ENCODE data around the gene C1orf185. TPM values are rescaled to one million over a fixed set of nuclear protein-coding genes. Genes with fewer than 3 reads are reported as not detected.

C1orf185 gene
- total RNA-seq, 1 donor from 2014 or later = not detected

DNA sequence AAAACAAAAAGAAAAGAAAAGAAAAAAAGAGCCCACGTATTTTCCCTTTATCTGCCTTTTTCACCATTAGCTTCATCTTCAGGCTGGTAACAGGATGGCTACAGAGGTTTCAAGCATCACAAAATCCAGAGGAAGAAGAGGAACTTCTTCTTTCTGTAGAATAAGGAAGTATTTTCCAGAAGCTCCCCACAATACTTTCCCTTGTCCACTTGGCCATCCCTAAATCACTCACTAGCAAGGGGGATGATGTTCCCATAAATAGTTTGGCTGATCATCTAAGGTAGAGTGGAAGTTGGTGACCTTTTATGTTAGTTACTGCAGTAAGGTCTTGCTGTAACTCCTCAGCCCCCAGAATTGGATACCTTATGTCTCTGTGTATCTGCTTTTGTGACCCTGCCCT lies 88.9 kb downstream of the C1orf185 start:
- no peak overlapping the region for H3K27ac ChIP-seq
- no peaks in the 10 kb centered on the region for H3K9me3 ChIP-seq
- intact Hi-C loops (cut with DNase I) = no loop called here
- H3K36me3 ChIP-seq = no peaks in the 10 kb centered on the region
- TF ChIP-seq, protein P1, sequence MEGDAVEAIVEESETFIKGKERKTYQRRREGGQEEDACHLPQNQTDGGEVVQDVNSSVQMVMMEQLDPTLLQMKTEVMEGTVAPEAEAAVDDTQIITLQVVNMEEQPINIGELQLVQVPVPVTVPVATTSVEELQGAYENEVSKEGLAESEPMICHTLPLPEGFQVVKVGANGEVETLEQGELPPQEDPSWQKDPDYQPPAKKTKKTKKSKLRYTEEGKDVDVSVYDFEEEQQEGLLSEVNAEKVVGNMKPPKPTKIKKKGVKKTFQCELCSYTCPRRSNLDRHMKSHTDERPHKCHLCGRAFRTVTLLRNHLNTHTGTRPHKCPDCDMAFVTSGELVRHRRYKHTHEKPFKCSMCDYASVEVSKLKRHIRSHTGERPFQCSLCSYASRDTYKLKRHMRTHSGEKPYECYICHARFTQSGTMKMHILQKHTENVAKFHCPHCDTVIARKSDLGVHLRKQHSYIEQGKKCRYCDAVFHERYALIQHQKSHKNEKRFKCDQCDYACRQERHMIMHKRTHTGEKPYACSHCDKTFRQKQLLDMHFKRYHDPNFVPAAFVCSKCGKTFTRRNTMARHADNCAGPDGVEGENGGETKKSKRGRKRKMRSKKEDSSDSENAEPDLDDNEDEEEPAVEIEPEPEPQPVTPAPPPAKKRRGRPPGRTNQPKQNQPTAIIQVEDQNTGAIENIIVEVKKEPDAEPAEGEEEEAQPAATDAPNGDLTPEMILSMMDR (IDR thresholded peaks at IDR 0.05) = no peak
- no peaks in the 10 kb centered on the region for H3K4me1 ChIP-seq
- H3K4me3 ChIP-seq = no peak overlapping the region
- DNase-seq (no peak), ATAC-seq (peak; percentile 41)
- no peaks in the 10 kb centered on the region for H3K27me3 ChIP-seq

GRCh38 chr1:51192213-51192843 lies 90.3 kb downstream of the C1orf185 start:
- Histone ChIP-seq H3K4me1 (no peaks in the 10 kb centered on the region), H3K27me3 (no peaks in the 10 kb centered on the region), H3K4me3 (no peak overlapping the region), H3K27ac (no peak overlapping the region), H3K9me3 (no peaks in the 10 kb centered on the region), H3K36me3 (no peaks in the 10 kb centered on the region)
- peak; percentile 90 for ATAC-seq
- DNase-seq = no peak
- TF ChIP-seq, protein P1 (IDR thresholded peaks at IDR 0.05) = peak; percentile 90
- intact Hi-C loops (cut with DNase I) = no loop called here

- no peak overlapping the region for H3K27ac ChIP-seq
- TF ChIP-seq, protein P1 (IDR thresholded peaks at IDR 0.05) = no peak
- H3K4me3 ChIP-seq = no peak overlapping the region
- DNase-seq (no peak), ATAC-seq (no peak)
- H3K36me3 ChIP-seq = no peaks in the 10 kb centered on the region
- H3K4me1 ChIP-seq = no peaks in the 10 kb centered on the region
- H3K9me3 ChIP-seq = no peaks in the 10 kb centered on the region
- no peaks in the 10 kb centered on the region for H3K27me3 ChIP-seq
- intact Hi-C loops (cut with DNase I) = no loop called here
These were observed 91.5 kb downstream of the C1orf185 start for GRCh38 chr1:51193564-51193963.

Small RNA genes within 50 kb of the gene (microRNA-seq; reads per million reads assigned to microRNA genes)
- gene MIR4421 (ENCODE audit: borderline microRNAs expressed) (not detected), gene MIR6500 (ENCODE audit: borderline microRNAs expressed) (not detected)

Other genes with a start within 250 kb of the C1orf185 start
- 46.4 TPM for gene FAF1, start 142.0 kb upstream of the C1orf185 start, total RNA-seq
- gene CDKN2C, start 132.0 kb upstream of the C1orf185 start, total RNA-seq = 9.6 TPM
- 94.0 TPM for gene RNF11, start 134.0 kb downstream of the C1orf185 start, total RNA-seq
- 42.1 TPM for gene TTC39A, start 228.3 kb downstream of the C1orf185 start, total RNA-seq